SK-N-DZ (cell line): Measurements from ENCODE around the gene APLP1.
A peak's percentile ranks its signal among the peaks of the same experiment; 100 is the strongest.

Source experiments
- DNase-seq: peaks from one replicate; pipeline ENCODE4 v3.0.0-alpha.2; 2015; ENCODE audit warnings: low spot score

APLP1 gene

GRCh38 chr19:35852029-35852780 is 16.2 kb upstream of the APLP1 start, which contains the start of gene NPHS1:
Gene NPHS1 (minus strand): TSS chr19:35852504. CDS start chr19:35851837, 667 bp downstream.
- no peak for DNase-seq

GRCh38 chr19:35853038-35853756 is 15.2 kb upstream of the APLP1 start:
- DNase-seq: no peak

GRCh38 chr19:35856546-35857149 is 11.7 kb upstream of the APLP1 start, which contains the start of gene KIRREL2:
Gene KIRREL2 (plus strand): TSS chr19:35856911. CDS start chr19:35857120, 209 bp downstream.
- DNase-seq: no peak

- DNase-seq: no peak
Observed at GRCh38 chr19:35858311-35858710, 10.1 kb upstream of the APLP1 start.

- DNase-seq: no peak
Observed at GRCh38 chr19:35859414-35859813, 9.0 kb upstream of the APLP1 start.

GRCh38 chr19:35860436-35860817 is 7.9 kb upstream of the APLP1 start:
- DNase-seq: no peak

- peak; percentile 59 for DNase-seq
Observed at GRCh38 chr19:35860818-35861639, 7.3 kb upstream of the APLP1 start.

GRCh38 chr19:35861640-35862160 is 6.7 kb upstream of the APLP1 start:
- DNase-seq: no peak

GRCh38 chr19:35862528-35862927 is 5.8 kb upstream of the APLP1 start:
- DNase-seq: no peak

GRCh38 chr19:35863018-35863417 is 5.4 kb upstream of the APLP1 start:
- no peak for DNase-seq

- DNase-seq: no peak
Observed at GRCh38 chr19:35868823-35869326, 501 bp downstream of the APLP1 start.

- DNase-seq: peak; percentile 96
Observed at GRCh38 chr19:35869327-35870123, 1.2 kb downstream of the APLP1 start.

- DNase-seq: peak; percentile 96
Observed at GRCh38 chr19:35870124-35870736, 1.9 kb downstream of the APLP1 start.

GRCh38 chr19:35870798-35871197 is 2.4 kb downstream of the APLP1 start:
- no peak for DNase-seq

GRCh38 chr19:35871611-35872010 is 3.2 kb downstream of the APLP1 start:
- DNase-seq: no peak

- no peak for DNase-seq
Observed at GRCh38 chr19:35872180-35872579, 3.8 kb downstream of the APLP1 start.

- no peak for DNase-seq
Observed at GRCh38 chr19:35874392-35874930, 6.1 kb downstream of the APLP1 start.

GRCh38 chr19:35879068-35879467 is 10.7 kb downstream of the APLP1 start:
- no peak for DNase-seq

- DNase-seq: peak; percentile 67
Observed at GRCh38 chr19:35879770-35880317, 11.5 kb downstream of the APLP1 start.
